Measurements from ENCODE around the gene SARS1. TPM values are rescaled to one million over a fixed set of nuclear protein-coding genes. Genes with fewer than 3 reads are reported as not detected.

Gene SARS1
- total RNA-seq, 4 donors from 2014 or later, result 102 to 137 (median 122) TPM

DNA sequence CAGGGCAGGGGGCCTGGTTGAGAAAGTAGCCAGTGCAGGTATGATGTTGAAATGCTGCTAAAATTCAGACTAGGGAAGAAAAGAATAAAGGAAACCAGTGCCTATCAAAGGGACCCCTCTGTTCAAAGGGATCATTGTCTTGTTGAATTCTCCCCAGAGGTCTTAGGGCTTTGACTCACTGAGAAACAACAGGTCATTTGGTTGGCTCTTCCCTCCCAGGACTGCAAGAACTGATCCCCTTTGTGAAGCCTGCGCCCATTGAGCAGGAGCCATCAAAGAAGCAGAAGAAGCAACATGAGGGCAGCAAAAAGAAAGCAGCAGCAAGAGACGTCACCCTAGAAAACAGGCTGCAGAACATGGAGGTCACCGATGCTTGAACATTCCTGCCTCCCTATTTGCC, 23.8 kb downstream of the SARS1 start:
- TF ChIP-seq, protein P1, sequence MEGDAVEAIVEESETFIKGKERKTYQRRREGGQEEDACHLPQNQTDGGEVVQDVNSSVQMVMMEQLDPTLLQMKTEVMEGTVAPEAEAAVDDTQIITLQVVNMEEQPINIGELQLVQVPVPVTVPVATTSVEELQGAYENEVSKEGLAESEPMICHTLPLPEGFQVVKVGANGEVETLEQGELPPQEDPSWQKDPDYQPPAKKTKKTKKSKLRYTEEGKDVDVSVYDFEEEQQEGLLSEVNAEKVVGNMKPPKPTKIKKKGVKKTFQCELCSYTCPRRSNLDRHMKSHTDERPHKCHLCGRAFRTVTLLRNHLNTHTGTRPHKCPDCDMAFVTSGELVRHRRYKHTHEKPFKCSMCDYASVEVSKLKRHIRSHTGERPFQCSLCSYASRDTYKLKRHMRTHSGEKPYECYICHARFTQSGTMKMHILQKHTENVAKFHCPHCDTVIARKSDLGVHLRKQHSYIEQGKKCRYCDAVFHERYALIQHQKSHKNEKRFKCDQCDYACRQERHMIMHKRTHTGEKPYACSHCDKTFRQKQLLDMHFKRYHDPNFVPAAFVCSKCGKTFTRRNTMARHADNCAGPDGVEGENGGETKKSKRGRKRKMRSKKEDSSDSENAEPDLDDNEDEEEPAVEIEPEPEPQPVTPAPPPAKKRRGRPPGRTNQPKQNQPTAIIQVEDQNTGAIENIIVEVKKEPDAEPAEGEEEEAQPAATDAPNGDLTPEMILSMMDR (IDR thresholded peaks at IDR 0.05; ENCODE audit: low read depth), result no peak

DNA sequence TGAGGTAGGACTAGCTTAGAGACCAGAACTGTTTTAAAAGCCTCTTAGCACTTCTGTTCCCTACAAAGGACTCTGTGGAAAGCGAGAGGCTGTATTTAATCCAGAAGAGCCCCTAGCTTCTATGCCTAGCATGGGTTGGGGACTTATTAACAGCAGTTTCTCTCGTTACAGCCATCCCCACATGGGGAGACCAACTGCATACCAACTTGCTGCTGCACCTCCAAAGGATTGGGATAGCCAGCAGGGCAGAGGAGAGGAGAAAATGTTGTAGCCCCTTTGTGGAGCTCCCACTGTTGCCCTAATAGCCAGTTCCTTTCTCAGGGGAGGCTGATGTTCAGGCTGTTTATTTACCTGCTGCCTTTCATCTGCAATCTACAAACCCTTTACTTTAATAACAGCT, 24.7 kb downstream of the SARS1 start:
- TF ChIP-seq, protein P1 (IDR thresholded peaks at IDR 0.05; ENCODE audit: low read depth), result no peak

DNA sequence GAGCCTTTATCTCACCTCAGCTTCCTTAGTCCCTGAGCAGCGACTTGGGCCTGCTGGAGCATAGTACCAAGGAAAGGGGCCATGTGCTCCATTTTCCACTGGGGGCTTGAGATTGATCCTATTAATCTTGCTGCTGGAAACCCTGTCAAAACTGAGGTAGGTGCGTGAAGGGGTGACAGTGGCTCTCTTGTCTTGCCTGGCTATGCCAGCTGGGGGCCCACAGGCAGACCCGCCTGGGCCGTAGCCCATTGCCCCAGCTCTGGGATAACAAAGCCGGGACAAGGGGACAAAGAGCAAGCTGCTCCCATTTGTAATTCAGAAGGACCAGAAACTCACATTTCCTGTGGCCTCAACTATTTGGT, 25.3 kb downstream of the SARS1 start:
- TF ChIP-seq, protein P1 (IDR thresholded peaks at IDR 0.05; ENCODE audit: low read depth), result no peak

DNA sequence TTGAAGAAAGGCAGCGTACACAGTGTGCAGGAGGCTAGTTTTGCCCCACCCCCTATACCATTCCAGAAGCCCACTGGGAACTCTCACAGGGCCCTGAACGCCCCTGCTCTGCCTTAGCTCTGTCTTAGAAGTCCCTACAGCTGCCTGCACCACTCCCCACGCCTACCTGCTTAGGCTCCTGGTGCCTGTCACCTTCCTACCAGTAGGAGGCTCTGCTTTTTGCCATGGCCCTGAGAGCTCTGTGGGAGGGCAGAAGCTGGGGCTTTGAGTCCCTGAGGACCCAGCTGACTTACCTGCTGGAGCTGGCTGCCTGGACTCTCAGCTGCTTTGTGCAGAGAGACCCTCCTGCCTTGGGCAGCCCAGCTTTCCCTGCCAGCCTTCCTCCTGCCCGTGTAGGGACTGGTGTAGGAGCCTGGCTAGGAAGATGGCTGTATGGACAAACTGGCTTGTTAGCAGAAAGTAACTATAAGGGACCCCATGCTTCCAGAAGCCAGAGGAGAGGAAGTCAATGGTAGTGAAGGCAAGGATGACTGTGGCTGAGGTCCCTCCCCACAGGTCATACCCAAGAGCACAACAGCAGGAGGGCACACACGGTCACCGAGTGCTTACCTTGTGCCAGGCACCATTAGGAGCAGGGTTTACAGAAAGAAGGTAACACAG, 25.8 kb downstream of the SARS1 start:
- TF ChIP-seq, protein P1 (IDR thresholded peaks at IDR 0.05; ENCODE audit: low read depth), result no peak

DNA sequence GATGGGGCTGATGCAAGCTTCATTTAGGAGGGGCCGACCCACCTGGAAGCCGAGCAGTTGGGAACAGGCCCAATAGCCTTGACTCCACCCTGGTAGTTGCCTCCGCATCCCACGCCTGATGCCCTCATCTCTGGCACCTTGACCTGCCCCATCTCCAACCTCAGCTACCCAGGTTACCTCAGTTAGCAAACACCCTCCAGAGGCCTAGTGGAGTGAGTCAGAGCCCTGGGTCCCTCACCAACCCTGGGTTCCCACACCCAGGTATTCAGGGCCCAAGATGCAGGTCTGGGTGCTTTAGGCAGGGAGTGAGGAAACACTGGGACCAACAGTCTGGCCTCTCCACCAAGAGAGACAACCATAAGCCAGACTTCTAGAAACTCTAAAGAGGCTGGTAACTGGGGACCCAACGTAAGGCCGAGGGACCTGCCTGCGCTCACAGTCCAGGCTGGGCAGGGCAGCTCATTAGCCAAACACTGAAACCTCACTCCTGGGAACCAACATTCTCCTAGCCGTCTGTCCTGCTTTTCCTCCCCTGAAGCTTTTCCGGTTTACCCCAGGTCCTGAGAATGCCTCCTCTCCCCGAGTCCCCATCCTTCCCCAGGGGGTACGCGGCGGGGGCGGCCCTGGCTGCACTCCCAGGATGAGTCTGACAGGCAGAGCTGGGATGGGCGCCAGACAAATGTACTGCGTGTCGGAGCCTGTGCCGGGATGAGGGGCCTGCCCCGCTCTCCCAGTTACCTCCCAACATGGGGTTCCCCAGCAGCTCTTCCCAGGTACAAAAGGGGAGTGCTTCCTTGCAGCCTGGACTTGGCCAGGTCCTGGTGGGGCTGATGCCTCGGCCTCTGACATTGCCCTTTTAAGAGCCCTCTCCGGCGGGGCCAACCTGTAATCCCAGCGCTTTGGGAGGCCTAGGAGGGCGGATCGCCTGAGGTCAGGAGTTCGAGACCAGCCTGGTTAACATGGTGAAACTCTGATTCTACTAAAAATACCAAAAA, 26.7 kb downstream of the SARS1 start:
- TF ChIP-seq, protein P1 (IDR thresholded peaks at IDR 0.05; ENCODE audit: low read depth), result no peak

DNA sequence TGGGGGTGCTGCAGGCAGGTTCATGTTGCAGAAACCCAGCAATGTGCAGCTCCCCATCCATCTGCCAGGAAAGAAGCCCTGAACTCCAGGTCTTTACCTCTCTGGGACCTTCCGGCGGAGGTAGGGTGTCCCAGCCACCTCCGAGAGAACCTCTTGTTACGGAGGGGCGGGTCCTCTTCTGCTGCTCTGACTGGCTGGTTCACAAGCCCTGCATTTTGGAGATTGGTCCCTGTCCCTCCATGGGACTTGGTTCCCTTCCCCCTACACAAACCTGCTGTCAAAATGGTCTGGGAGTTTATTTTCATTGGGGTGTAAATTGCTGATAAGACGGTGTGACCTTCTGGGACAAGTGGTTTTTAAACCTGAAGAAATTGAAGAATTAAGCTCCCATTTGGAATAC, 27.6 kb downstream of the SARS1 start:
- TF ChIP-seq, protein P1 (IDR thresholded peaks at IDR 0.05; ENCODE audit: low read depth), result no peak

DNA sequence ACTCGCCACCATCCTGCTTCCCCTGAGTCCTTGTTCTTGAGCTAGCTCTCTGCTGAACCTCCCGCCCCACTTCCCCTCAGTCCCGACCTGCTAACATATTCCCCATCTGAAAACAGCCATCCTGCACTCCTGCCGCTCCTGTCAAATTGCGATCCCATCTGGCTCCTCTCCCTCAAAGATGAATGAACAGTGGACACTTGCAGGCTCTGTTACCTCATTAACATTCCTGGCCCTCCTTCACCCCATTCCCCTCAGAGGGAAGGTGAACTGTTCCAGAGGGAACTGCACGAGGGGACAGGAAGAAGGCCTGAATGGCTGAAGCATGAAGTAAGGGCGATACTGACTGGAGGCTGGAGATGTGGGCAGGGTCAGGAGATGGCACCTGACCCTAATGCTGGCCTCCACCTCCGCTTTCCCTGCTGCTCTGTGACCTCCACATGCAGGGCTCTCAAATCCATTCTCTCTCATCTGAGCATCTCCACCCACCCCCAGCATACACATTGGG, 28.2 kb downstream of the SARS1 start:
- TF ChIP-seq, protein P1 (IDR thresholded peaks at IDR 0.05; ENCODE audit: low read depth), result no peak
